Neutrophil (primary cell): ENCODE results near the gene NIT1.
A peak's percentile ranks its signal among the peaks of the same experiment; 100 is the strongest.

ENCODE experiments used
- H3K27ac ChIP-seq: fragments of 200-600 bp; sonication (generic); 2 replicates; pipeline ENCODE4 v1.5.1; 2016; ENCODE audit warnings: mild to moderate bottlenecking, moderate library complexity
- H3K27me3 ChIP-seq: fragments of 200-600 bp; sonication (generic); 2 replicates; pipeline ENCODE4 v1.6.0; 2016; ENCODE audit warnings: mild to moderate bottlenecking
- H3K36me3 ChIP-seq: fragments of 200-600 bp; sonication (generic); 2 replicates; pipeline ENCODE4 v1.5.1; 2017
- H3K4me1 ChIP-seq, 2 experiments: fragments of 200-600 bp in 1 of 2; sonication (generic) in 1 of 2; 1 replicate in 1 of 2; 2 replicates in 1 of 2; pipeline versions ENCODE4 v1.5.1 to v1.6.1; 2013 to 2016; ENCODE audit warnings: low read depth in 1 of 2, low read length in 1 of 2, mild to moderate bottlenecking in 1 of 2, moderate library complexity in 1 of 2; ENCODE audit not compliant: control insufficient read depth in 1 of 2, insufficient read depth in 1 of 2
- H3K4me3 ChIP-seq, 2 experiments: fragments of 200-600 bp in 1 of 2; sonication (generic) in 1 of 2; 1 replicate in 1 of 2; 2 replicates in 1 of 2; pipeline ENCODE4 v1.5.1; 2013 to 2016; ENCODE audit warnings: low read depth in 1 of 2, low read length in 1 of 2, mild to moderate bottlenecking in 1 of 2, moderate library complexity in 1 of 2
- H3K9me3 ChIP-seq: fragments of 200-600 bp; sonication (generic); 2 replicates; pipeline ENCODE4 v1.5.1; 2016
- CTCF ChIP-seq: fragments of 200-600 bp; sonication (generic); IDR thresholded peaks from 2 replicates; pipeline ENCODE4 v1.5.1; 2016; ENCODE audit warnings: antibody characterized with exemption

Gene NIT1

GRCh38 chr1:161139766-161140165 is 21.9 kb downstream of the NIT1 start:
- Histone ChIP-seq H3K4me3 (no peak overlapping the region), H3K27ac (peak overlapping the region; percentile 33), H3K9me3 (no peaks in the 10 kb centered on the region), H3K27me3 (no peaks in the 10 kb centered on the region), H3K4me1 (peaks cover 13 to 15% of the 10 kb centered on the region in 2 experiments), H3K36me3 (no peaks in the 10 kb centered on the region)
- TF ChIP-seq CTCF = peak; percentile 22

- TF ChIP-seq CTCF = no peak
- no peak overlapping the region for H3K27ac ChIP-seq
- peaks cover 13 to 15% of the 10 kb centered on the region in 2 experiments for H3K4me1 ChIP-seq
- H3K27me3 ChIP-seq = no peaks in the 10 kb centered on the region
- no peaks in the 10 kb centered on the region for H3K9me3 ChIP-seq
- no peaks in the 10 kb centered on the region for H3K36me3 ChIP-seq
- no peak overlapping the region for H3K4me3 ChIP-seq
Observed at GRCh38 chr1:161140755-161141400, 23.0 kb downstream of the NIT1 start.

- Histone ChIP-seq H3K27me3 (no peaks in the 10 kb centered on the region), H3K9me3 (no peaks in the 10 kb centered on the region), H3K27ac (no peak overlapping the region), H3K4me1 (no peaks in the 10 kb centered on the region), H3K4me3 (no peak overlapping the region), H3K36me3 (no peaks in the 10 kb centered on the region)
- TF ChIP-seq CTCF = no peak
Observed at GRCh38 chr1:161145832-161146231, 27.9 kb downstream of the NIT1 start.

GRCh38 chr1:161153176-161153575 is 35.3 kb downstream of the NIT1 start:
- Histone ChIP-seq H3K27ac (peak overlapping the region; percentile 87), H3K4me3 (peak overlapping the region; percentile 67 to 92), H3K36me3 (no peaks in the 10 kb centered on the region), H3K9me3 (no peaks in the 10 kb centered on the region), H3K4me1 (peaks cover 13 to 14% of the 10 kb centered on the region in 2 experiments), H3K27me3 (no peaks in the 10 kb centered on the region)
- no peak for TF ChIP-seq CTCF

- no peaks in the 10 kb centered on the region for H3K9me3 ChIP-seq
- H3K27me3 ChIP-seq = no peaks in the 10 kb centered on the region
- TF ChIP-seq CTCF = no peak
Observed at GRCh38 chr1:161153682-161154337, 35.9 kb downstream of the NIT1 start, which contains the start of gene UFC1. TSS of gene UFC1 (plus strand) at chr1:161153978. CDS start at chr1:161153998, 20 bp downstream.

More at GRCh38 chr1:161153682-161154337, 35.9 kb downstream of the NIT1 start, which contains the start of gene UFC1:
- Histone ChIP-seq H3K4me3 (peak within 1 kb of the TSS; percentile 67 to 92), H3K36me3 (no peaks in the 10 kb centered on the region), H3K4me1 (peaks cover 16 to 17% of the 10 kb centered on the region in 2 experiments), H3K27ac (peak within 1 kb of the TSS; percentile 87)
